Hepatocyte (in vitro differentiated cells): ENCODE data around the gene BSN.

Source experiments
- EZH2 ChIP-seq: fragments of 200-600 bp; sonication (generic); IDR thresholded peaks from 2 replicates; pipeline ENCODE4 v1.6.1; 2016; ENCODE audit warnings: antibody characterized with exemption, mild to moderate bottlenecking, borderline replicate concordance
- TF ChIP-seq, protein P1 (sequence below): fragments of 200-600 bp; sonication (generic); IDR thresholded peaks from 2 replicates; pipeline ENCODE4 v1.5.1; 2016; ENCODE audit warnings: antibody characterized with exemption, mild to moderate bottlenecking; ENCODE audit not compliant: poor library complexity

DNA sequence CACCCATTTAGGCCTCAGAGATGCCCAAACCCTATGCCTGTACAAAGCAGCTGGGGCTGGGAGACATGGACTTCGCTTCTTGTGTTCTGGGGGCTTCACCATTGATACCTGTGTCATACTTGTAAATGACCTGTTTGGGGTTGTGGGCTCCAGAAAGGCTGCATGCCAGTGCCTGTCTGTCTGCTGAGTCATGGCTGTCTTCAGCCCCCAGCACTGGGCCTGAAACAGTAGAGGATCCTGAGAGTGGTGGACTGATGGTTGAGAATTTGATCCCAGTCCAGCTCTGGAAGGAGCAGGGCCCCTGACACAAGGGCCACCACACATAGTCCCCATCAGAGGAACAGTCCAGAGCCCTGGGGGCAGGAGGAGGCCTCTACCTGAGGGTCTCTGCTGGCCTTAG lies 95.3 kb downstream of the BSN start:
- TF ChIP-seq, protein P1, sequence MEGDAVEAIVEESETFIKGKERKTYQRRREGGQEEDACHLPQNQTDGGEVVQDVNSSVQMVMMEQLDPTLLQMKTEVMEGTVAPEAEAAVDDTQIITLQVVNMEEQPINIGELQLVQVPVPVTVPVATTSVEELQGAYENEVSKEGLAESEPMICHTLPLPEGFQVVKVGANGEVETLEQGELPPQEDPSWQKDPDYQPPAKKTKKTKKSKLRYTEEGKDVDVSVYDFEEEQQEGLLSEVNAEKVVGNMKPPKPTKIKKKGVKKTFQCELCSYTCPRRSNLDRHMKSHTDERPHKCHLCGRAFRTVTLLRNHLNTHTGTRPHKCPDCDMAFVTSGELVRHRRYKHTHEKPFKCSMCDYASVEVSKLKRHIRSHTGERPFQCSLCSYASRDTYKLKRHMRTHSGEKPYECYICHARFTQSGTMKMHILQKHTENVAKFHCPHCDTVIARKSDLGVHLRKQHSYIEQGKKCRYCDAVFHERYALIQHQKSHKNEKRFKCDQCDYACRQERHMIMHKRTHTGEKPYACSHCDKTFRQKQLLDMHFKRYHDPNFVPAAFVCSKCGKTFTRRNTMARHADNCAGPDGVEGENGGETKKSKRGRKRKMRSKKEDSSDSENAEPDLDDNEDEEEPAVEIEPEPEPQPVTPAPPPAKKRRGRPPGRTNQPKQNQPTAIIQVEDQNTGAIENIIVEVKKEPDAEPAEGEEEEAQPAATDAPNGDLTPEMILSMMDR = no peak
- TF ChIP-seq EZH2 = no peak
